ENCODE data around the gene KCNN2. TPM values are rescaled to one million over a fixed set of nuclear protein-coding genes. Genes with fewer than 3 reads are reported as not detected.
"Not testable (repeated sequence)": the region's sequence is repeated elsewhere in the genome, so short reads cannot be mapped to it uniquely, and the experiment has no call there.

Gene KCNN2
- total RNA-seq, 1 donor from 2014 or later: 0.88 TPM

DNA sequence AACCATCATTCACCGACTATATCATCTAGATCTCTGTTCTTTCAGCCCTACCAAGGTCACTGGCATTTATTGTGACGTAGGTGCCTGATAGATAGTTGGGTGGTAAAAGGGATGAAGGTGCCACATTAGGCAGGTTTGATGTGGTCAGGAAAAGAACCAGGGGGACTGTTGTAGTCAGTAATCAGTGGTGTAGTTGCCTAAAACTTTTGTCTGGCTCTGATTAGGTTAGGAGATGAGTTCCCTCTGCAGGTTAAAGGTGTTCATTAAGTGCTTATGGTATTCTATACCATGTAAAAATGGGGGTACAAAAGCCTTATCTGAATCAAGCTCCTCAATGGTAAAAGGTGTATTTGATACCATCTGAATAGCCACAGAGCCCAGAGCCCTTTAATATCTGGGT lies 55.6 kb downstream of the KCNN2 start:
- Histone ChIP-seq H3K36me3 (ENCODE audit: control insufficient read depth, insufficient read depth, low read length) (no peaks in the 10 kb centered on the region), H3K27me3 (ENCODE audit: control insufficient read depth, insufficient read depth, low read length) (no peaks in the 10 kb centered on the region), H3K4me3 (ENCODE audit: low read depth, low read length) (no peak overlapping the region)
- TF ChIP-seq, protein P1, sequence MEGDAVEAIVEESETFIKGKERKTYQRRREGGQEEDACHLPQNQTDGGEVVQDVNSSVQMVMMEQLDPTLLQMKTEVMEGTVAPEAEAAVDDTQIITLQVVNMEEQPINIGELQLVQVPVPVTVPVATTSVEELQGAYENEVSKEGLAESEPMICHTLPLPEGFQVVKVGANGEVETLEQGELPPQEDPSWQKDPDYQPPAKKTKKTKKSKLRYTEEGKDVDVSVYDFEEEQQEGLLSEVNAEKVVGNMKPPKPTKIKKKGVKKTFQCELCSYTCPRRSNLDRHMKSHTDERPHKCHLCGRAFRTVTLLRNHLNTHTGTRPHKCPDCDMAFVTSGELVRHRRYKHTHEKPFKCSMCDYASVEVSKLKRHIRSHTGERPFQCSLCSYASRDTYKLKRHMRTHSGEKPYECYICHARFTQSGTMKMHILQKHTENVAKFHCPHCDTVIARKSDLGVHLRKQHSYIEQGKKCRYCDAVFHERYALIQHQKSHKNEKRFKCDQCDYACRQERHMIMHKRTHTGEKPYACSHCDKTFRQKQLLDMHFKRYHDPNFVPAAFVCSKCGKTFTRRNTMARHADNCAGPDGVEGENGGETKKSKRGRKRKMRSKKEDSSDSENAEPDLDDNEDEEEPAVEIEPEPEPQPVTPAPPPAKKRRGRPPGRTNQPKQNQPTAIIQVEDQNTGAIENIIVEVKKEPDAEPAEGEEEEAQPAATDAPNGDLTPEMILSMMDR (IDR thresholded peaks at IDR 0.05; ENCODE audit: insufficient read depth, low read length, poor library complexity, severe bottlenecking): no peak
- no peak for DNase-seq (ENCODE audit: low read depth)

DNA sequence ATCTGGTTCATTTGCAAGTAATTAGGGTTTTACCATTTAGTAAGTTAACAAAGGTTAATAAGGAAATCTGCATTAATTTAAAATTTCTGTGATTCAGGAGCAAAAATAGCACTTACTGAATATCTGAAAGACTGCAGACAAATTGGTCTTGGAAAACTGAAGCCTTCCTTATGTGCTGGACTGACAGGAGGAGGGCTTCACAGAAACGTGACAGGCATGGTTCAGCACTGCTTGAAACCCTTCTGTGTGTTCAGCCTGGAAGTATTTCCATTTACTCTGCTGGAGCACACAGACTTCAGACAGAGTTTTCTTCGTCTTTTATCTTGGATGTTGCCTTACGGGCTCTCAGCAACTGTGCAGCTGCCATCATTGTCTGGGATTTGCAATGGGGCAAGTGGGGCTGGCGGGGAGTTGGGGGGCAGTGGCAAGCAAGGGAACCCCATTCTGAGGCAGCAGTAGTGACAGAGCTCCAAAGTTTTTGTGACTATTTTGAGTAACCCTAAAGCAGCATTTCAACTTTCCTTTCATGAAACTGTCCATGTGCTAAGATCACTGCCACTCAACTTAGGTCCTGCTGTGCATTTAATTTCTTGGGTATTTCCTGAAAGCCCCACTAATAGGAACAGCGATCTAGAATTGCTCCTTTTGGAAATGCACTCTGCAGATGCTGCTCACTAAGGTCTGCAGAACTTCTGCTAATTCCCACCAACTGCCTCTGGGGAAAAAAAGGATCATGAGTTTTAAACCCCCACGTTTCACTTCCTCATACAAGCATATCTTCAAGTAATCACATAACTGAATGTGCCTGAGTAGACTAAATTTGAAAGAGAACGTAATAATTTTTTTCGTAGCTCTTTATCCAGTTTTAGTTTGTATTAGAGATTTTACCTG lies 56.6 kb downstream of the KCNN2 start:
- no peak for DNase-seq (ENCODE audit: low read depth)
- Histone ChIP-seq H3K36me3 (ENCODE audit: control insufficient read depth, insufficient read depth, low read length) (no peaks in the 10 kb centered on the region), H3K27me3 (ENCODE audit: control insufficient read depth, insufficient read depth, low read length) (no peaks in the 10 kb centered on the region), H3K4me3 (ENCODE audit: low read depth, low read length) (no peak overlapping the region)
- TF ChIP-seq, protein P1 (IDR thresholded peaks at IDR 0.05; ENCODE audit: insufficient read depth, low read length, poor library complexity, severe bottlenecking): no peak

DNA sequence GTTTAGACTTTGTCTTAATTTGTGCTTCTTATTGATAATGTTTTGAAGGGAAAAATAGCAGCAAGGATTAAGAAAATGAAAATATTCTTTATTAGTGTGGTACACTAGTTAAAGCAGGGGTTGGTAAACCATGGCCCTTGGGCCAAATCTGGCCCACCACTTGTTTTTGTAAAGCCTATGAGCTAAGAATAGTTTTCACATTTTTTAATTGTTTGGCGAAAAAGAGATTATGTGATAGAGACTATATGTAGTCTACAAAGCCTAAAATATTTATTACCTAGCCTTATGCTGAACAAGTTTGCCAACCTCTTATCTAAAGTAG lies 57.2 kb downstream of the KCNN2 start:
- TF ChIP-seq, protein P1 (IDR thresholded peaks at IDR 0.05; ENCODE audit: insufficient read depth, low read length, poor library complexity, severe bottlenecking): no peak
- DNase-seq (ENCODE audit: low read depth): no peak
- Histone ChIP-seq H3K27me3 (ENCODE audit: control insufficient read depth, insufficient read depth, low read length) (no peaks in the 10 kb centered on the region), H3K4me3 (ENCODE audit: low read depth, low read length) (no peak overlapping the region), H3K36me3 (ENCODE audit: control insufficient read depth, insufficient read depth, low read length) (no peaks in the 10 kb centered on the region)

DNA sequence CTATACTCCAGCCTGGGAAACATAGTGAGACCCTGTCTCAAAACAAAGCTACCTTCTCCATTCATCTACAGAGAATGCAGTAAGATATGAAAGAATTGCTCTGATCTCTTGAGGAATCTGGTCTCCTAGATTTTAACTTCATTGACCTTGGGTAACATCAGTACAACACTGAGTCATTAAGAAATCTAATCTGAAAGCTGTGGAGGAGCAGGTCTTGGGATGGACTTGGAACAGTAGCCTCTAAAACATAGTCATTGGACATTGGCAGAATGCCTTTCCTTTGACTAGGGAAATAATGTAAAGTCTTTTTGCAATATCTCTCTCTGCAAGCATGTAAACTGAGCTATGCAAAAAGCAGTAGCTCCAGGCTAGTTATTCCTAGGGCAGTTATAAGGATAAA lies 58.1 kb downstream of the KCNN2 start:
- H3K4me3 ChIP-seq (ENCODE audit: low read depth, low read length): no peak overlapping the region
- no peak for DNase-seq (ENCODE audit: low read depth)
- no peaks in the 10 kb centered on the region for H3K27me3 ChIP-seq (ENCODE audit: control insufficient read depth, insufficient read depth, low read length)
- no peaks in the 10 kb centered on the region for H3K36me3 ChIP-seq (ENCODE audit: control insufficient read depth, insufficient read depth, low read length)
- TF ChIP-seq, protein P1 (IDR thresholded peaks at IDR 0.05; ENCODE audit: insufficient read depth, low read length, poor library complexity, severe bottlenecking): no peak

DNA sequence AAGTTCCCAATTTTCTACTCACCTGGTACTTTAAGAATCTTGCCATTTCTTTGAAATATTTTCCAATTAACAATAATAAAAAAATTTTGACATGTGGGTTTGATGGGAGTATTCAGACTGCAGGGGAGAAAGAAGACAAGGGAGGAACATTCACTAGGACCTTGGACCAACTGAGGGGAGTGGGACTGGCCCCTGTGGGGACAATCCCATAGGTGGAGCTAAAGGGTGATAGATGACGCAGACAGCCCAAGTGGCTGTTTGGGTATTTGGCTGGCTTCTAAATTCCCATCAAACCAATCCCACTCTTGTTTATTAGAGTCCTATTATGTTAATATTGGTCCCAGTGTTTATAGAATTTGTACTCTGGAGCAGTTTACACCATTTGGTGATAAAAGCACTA lies 65.3 kb downstream of the KCNN2 start:
- Histone ChIP-seq H3K4me3 (ENCODE audit: low read depth, low read length) (no peak overlapping the region), H3K27me3 (ENCODE audit: control insufficient read depth, insufficient read depth, low read length) (no peaks in the 10 kb centered on the region), H3K36me3 (ENCODE audit: control insufficient read depth, insufficient read depth, low read length) (no peaks in the 10 kb centered on the region)
- TF ChIP-seq, protein P1 (IDR thresholded peaks at IDR 0.05; ENCODE audit: insufficient read depth, low read length, poor library complexity, severe bottlenecking): no peak
- DNase-seq (ENCODE audit: low read depth): no peak

DNA sequence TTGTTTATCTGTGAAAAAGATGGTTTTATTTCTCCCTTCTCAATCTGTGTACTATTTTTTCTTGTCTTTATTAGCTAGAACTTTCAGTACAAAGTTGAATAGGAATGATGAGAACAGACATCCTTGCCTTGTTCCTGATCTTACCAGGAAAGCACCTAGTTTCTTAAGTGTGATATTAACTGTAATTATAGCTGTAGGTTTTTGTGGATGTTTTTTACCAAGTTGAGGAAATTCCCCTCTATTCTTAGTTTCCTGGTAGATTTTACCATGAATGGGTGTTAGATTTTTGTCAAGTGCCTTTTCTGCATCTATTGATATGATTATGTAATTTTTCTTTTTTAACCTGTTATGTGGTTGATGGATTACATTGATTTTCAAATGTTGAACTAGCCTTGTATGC lies 68.7 kb downstream of the KCNN2 start:
- no peaks in the 10 kb centered on the region for H3K27me3 ChIP-seq (ENCODE audit: control insufficient read depth, insufficient read depth, low read length)
- no peak overlapping the region for H3K4me3 ChIP-seq (ENCODE audit: low read depth, low read length)
- no peaks in the 10 kb centered on the region for H3K36me3 ChIP-seq (ENCODE audit: control insufficient read depth, insufficient read depth, low read length)
- DNase-seq (ENCODE audit: low read depth): no peak
- TF ChIP-seq, protein P1 (IDR thresholded peaks at IDR 0.05; ENCODE audit: insufficient read depth, low read length, poor library complexity, severe bottlenecking): no peak

DNA sequence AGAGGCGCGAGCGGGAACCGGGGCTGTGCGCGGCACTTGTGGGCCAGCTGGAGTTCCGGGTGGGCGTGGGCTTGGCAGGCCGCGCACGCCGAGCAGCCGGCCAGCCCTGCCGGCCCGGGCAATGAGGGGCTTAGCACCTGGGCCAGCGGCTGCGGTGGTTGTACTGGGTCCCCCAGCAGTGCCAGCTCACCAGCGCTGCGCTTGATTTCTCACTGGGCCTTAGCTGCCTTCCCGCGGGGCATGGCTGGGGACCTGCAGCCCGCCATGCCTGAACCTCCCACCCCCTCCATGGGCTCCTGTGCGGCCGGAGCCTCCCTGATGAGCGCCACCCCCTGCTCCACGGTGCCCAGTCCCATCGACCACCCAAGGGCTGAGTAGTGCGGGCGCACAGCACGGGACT lies 70.8 kb downstream of the KCNN2 start:
- not testable (repeated sequence) for DNase-seq (ENCODE audit: low read depth); H3K27me3 ChIP-seq (ENCODE audit: control insufficient read depth, insufficient read depth, low read length); H3K4me3 ChIP-seq (ENCODE audit: low read depth, low read length); H3K36me3 ChIP-seq (ENCODE audit: control insufficient read depth, insufficient read depth, low read length)
